HepG2 (cell line): ENCODE results near the gene DSCAML1. TPM values are rescaled to one million over a fixed set of nuclear protein-coding genes. Genes with fewer than 3 reads are reported as not detected.

ENCODE experiments used
- ATAC-seq: fragments of 200-7000 bp; cut with Tn5 transposase; 3 replicates; pipeline ENCODE4 v1.9.1; 2020; ENCODE audit warnings: mild to moderate bottlenecking, moderate library complexity
- BruUV-seq: library from RNA; stranded (reverse); fragments of 400-500 nt; replicated peaks from 2 replicates; lab custom pipeline; 2021; lab: Mats Ljungman, UMichigan
- CTCF ChIA-PET: fragments of 300-600 bp; formaldehyde crosslinking; extraction: SDS; loops from one replicate; lab custom pipeline; 2021; ENCODE audit warnings: low total read pairs, inconsistent platforms, low intra/inter-chr PET ratio; lab: Yijun Ruan, JAX
- POLR2A ChIA-PET: fragments of 350-600 bp; sonication (Branson Sonifier 250); formaldehyde crosslinking; loops from one replicate; lab custom pipeline; 2020; ENCODE audit warnings: antibody characterized with exemption, inconsistent platforms; lab: Yijun Ruan, JAX
- DNase-seq: peaks from one replicate; pipeline ENCODE4 v3.0.0-alpha.2; 2015; ENCODE audit warnings: low spot score
- FAIRE-seq: peaks from 3 replicates; lab custom pipeline; 2011; peaks lifted over from hg19 to GRCh38; lab: Jason Lieb, UNC
- H2AFZ ChIP-seq: one replicate; pipeline ENCODE4 v1.6.1; 2011; ENCODE audit warnings: low read length, inconsistent platforms
- H3K27ac ChIP-seq: fragments of 300-600 bp; 3 replicates; pipeline ENCODE4 v1.8.0; 2011; ENCODE audit warnings: mixed run types, mild to moderate bottlenecking, mixed read lengths, low read length, inconsistent platforms; ENCODE audit not compliant: insufficient read depth; ENCODE audit errors: extremely low read length
- H3K27me3 ChIP-seq, 2 experiments: fragments of 200-600 bp in 1 of 2; 2 replicates in 1 of 2; 3 replicates in 1 of 2; pipeline versions ENCODE4 v1.6.0 to v1.8.0; 2011; ENCODE audit warnings: low read length in 2 of 2, mild to moderate bottlenecking in 2 of 2, moderate library complexity in 2 of 2, inconsistent platforms in 1 of 2; ENCODE audit not compliant: insufficient read depth in 2 of 2, control insufficient read depth in 1 of 2
- H3K36me3 ChIP-seq, 2 experiments: fragments of 200-600 bp in 1 of 2; replicated peaks in 1 of 2; 2 replicates in 1 of 2; 3 replicates in 1 of 2; pipeline versions ENCODE4 v1.5.1 to v1.8.0; 2011; ENCODE audit warnings: low read length in 2 of 2, inconsistent platforms in 1 of 2; ENCODE audit not compliant: insufficient read depth in 2 of 2, control insufficient read depth in 1 of 2
- H3K4me1 ChIP-seq: 2 replicates; pipeline ENCODE4 v1.5.1; 2012; ENCODE audit warnings: low read length, inconsistent platforms; ENCODE audit not compliant: insufficient read depth
- H3K4me2 ChIP-seq: 2 replicates; pipeline ENCODE4 v1.6.0; 2011; ENCODE audit warnings: low read depth, low read length, inconsistent platforms
- H3K4me3 ChIP-seq, 3 experiments: fragments of 200-600 bp in 1 of 3; sonication (generic), shearing (Covaris generic) in 1 of 3; replicated peaks in 1 of 3; 2 replicates each; pipeline ENCODE4 v1.5.1; 2011 to 2016; ENCODE audit warnings: low read length in 3 of 3, inconsistent platforms in 2 of 3, low read depth in 2 of 3, mild to moderate bottlenecking in 2 of 3, control low read depth in 1 of 3, mixed read lengths in 1 of 3; ENCODE audit not compliant: insufficient read depth in 1 of 3
- H3K79me2 ChIP-seq: one replicate; pipeline ENCODE4 v1.6.1; 2011; ENCODE audit warnings: low read length, inconsistent platforms; ENCODE audit not compliant: insufficient read depth
- H3K9ac ChIP-seq: 2 replicates; pipeline ENCODE4 v1.6.0; 2011; ENCODE audit warnings: mild to moderate bottlenecking, low read depth, low read length, inconsistent platforms; ENCODE audit not compliant: insufficient read depth
- H3K9me3 ChIP-seq: 2 replicates; pipeline ENCODE4 v1.5.1; 2012; ENCODE audit warnings: mild to moderate bottlenecking, low read length
- H4K20me1 ChIP-seq: 2 replicates; pipeline ENCODE4 v1.6.0; 2011; ENCODE audit warnings: inconsistent platforms, mild to moderate bottlenecking, low read length, moderate library complexity; ENCODE audit not compliant: insufficient read depth
- ATRX ChIP-seq: sonication (generic); formaldehyde crosslinking; IDR thresholded peaks from 2 replicates; pipeline ENCODE4 v1.4.0; 2020; ENCODE audit warnings: missing genetic modification reagents, borderline replicate concordance
- BRCA1 ChIP-seq: sonication (generic); formaldehyde crosslinking; IDR thresholded peaks from 2 replicates; pipeline ENCODE4 v1.4.0; 2020; ENCODE audit warnings: missing genetic modification reagents
- DMTF1 ChIP-seq: sonication (generic); formaldehyde crosslinking; IDR thresholded peaks from 2 replicates; pipeline ENCODE4 v1.4.0; 2020; ENCODE audit warnings: mild to moderate bottlenecking, missing genetic modification reagents
- FOXK1 ChIP-seq: sonication (generic); formaldehyde crosslinking; IDR thresholded peaks from 2 replicates; pipeline ENCODE4 v1.4.0; 2020; ENCODE audit warnings: low read depth, missing genetic modification reagents, borderline replicate concordance
- GMEB2 ChIP-seq: IDR thresholded peaks from 2 replicates; pipeline ENCODE4 v1.6.1; 2016; ENCODE audit warnings: missing biosample characterization, missing genetic modification reagents, low read depth
- JUN ChIP-seq: sonication (generic); formaldehyde crosslinking; IDR thresholded peaks from 2 replicates; pipeline ENCODE4 v1.4.0; 2020; ENCODE audit warnings: mild to moderate bottlenecking, missing genetic modification reagents
- NBN ChIP-seq: fragments of 450-650 bp; conservative IDR thresholded peaks from 2 replicates; pipeline ENCODE4 v1.6.1; 2017
- NFIB ChIP-seq: sonication (generic); formaldehyde crosslinking; IDR thresholded peaks from 2 replicates; pipeline ENCODE4 v1.9.0; 2021; ENCODE audit warnings: missing genetic modification reagents, mild to moderate bottlenecking, borderline replicate concordance
- NR3C1 ChIP-seq: sonication (generic); formaldehyde crosslinking; IDR thresholded peaks from 2 replicates; pipeline ENCODE4 v1.4.0; 2020; ENCODE audit warnings: missing genetic modification reagents
- USF2 ChIP-seq, 2 experiments: sonication (generic) in 1 of 2; formaldehyde crosslinking in 1 of 2; IDR thresholded peaks; 2 replicates each; pipeline versions ENCODE4 v1.5.1 to v1.6.1; 2011 to 2020; ENCODE audit warnings: borderline replicate concordance in 1 of 2, low read depth in 1 of 2, low read length in 1 of 2, mild to moderate bottlenecking in 1 of 2, missing genetic modification reagents in 1 of 2, moderate library complexity in 1 of 2
- ZBTB25 ChIP-seq: IDR thresholded peaks from 2 replicates; pipeline ENCODE4 v1.6.1; 2018; ENCODE audit warnings: missing genetic modification reagents
- ZBTB38 ChIP-seq: sonication (generic); formaldehyde crosslinking; IDR thresholded peaks from 2 replicates; pipeline ENCODE4 v1.5.1; 2020; ENCODE audit warnings: mild to moderate bottlenecking, missing genetic modification reagents
- ZNF225 ChIP-seq: sonication (generic); formaldehyde crosslinking; IDR thresholded peaks from 2 replicates; pipeline ENCODE4 v1.4.0; 2020; ENCODE audit warnings: mild to moderate bottlenecking, missing genetic modification reagents
- ZNF30 ChIP-seq: sonication (generic); formaldehyde crosslinking; IDR thresholded peaks from 2 replicates; pipeline ENCODE4 v1.5.0; 2020; ENCODE audit warnings: mild to moderate bottlenecking, missing genetic modification reagents
- ZNF556 ChIP-seq: sonication (generic); formaldehyde crosslinking; IDR thresholded peaks from 2 replicates; pipeline ENCODE4 v1.4.0; 2020; ENCODE audit warnings: mild to moderate bottlenecking, missing genetic modification reagents, borderline replicate concordance
- ZNF570 ChIP-seq: sonication (generic); formaldehyde crosslinking; IDR thresholded peaks from 2 replicates; pipeline ENCODE4 v1.4.0; 2020; ENCODE audit warnings: mild to moderate bottlenecking, missing genetic modification reagents, borderline replicate concordance
- ZNF75D ChIP-seq: sonication (generic); formaldehyde crosslinking; IDR thresholded peaks from 2 replicates; pipeline ENCODE4 v1.8.1; 2023; ENCODE audit warnings: missing genetic modification reagents, mild to moderate bottlenecking, borderline replicate concordance
- WGBS: methylation state at CpG from one replicate; pipeline ENCODE4 v1.1.6; 2017; ENCODE audit warnings: low lambda C conversion rate; 5-methylcytosine and 5-hydroxymethylcytosine counted together
- in situ Hi-C: cut with HindIII; loops from 2 replicates; pipeline ENCODE4 v1.10.0; 2017; ENCODE audit warnings: low pct_unique_long_range_greater_than_20kb; ENCODE audit not compliant: extremely low pct_ligation_motif_present
- intact Hi-C: fragments of 100-400 bp; cut with micrococcal nuclease; formaldehyde crosslinking; loops from one replicate; pipeline ENCODE4 v1.10.0; 2022; ENCODE audit not compliant: unreplicated experiment
- polyA plus RNA-seq, 8 experiments: library from polyadenylated mRNA; depleted of rRNA in 3 of 8; stranded (reverse) in 7 of 8; unstranded in 1 of 8; fragments of >200 nt; fragmentation: Illumina TruSeq in 4 of 8; extraction: Trizol in 4 of 8; gene quantifications; 2 replicates each; pipeline versions ENCODE4 v1.2.1 to v1.2.3, GENCODE V29; 2011 to 2016; ENCODE audit warnings: low read depth in 4 of 8, missing spikeins in 1 of 8, mixed read lengths in 1 of 8; ENCODE audit not compliant: insufficient read depth in 1 of 8
- total RNA-seq, 5 experiments: library from RNA; depleted of rRNA; stranded (reverse); fragments of >200 nt; fragmentation: Illumina TruSeq; extraction: Trizol; gene quantifications; 2 replicates each; pipeline ENCODE4 v1.2.3, GENCODE V29; 2016; ENCODE audit warnings: low read depth in 1 of 5

Gene DSCAML1
- total and polyA plus RNA-seq, 2 of the 13 experiments (the other 11 are each of a cell fraction or from before 2014, with no cell fraction given), result 0.29 to 0.40 TPM

GRCh38 chr11:117433717-117434116 is 363.3 kb downstream of the DSCAML1 start (continued):
- no peak for TF ChIP-seq ZNF556 (CRISPR knock-in tag)

GRCh38 chr11:117431436-117431835 is 365.6 kb downstream of the DSCAML1 start:
- Histone ChIP-seq H2AFZ (no peak overlapping the region), H3K4me1 (no peaks in the 10 kb centered on the region), H3K9me3 (no peaks in the 10 kb centered on the region), H3K27ac (no peak overlapping the region), H3K27me3 (peaks cover 2 to 16% of the 10 kb centered on the region in 2 experiments; a peak in 4 of 5 replicates), H3K9ac (no peak overlapping the region), H3K36me3 (no peaks in the 10 kb centered on the region), H3K4me2 (no peak overlapping the region), H3K79me2 (no peaks in the 10 kb centered on the region), H4K20me1 (0 out of 2 replicates have a peak, but pooled peaks cover 3% of the 10 kb centered on the region), H3K4me3 (no peak overlapping the region)
- ChIA-PET POLR2A (no interaction called here), CTCF (no interaction called here)
- no peak for ATAC-seq
- no TSS peak for BruUV-seq
- FAIRE-seq, result no peak
- DNase-seq, result no peak
- intact Hi-C loops (no loop called here), in situ Hi-C loops (loop anchor here (25.0 kb wide), 1 partner anchor 506 kb away; the partner anchor contains the start of gene TMPRSS13)
- no CpG with 5 or more reads among the region's 7 CpGs for WGBS
- TF ChIP-seq NBN, result no peak
- TF ChIP-seq ATRX (CRISPR knock-in tag), result no peak
- no peak for TF ChIP-seq NR3C1 (CRISPR knock-in tag)
- no peak for TF ChIP-seq ZBTB25 (CRISPR knock-in tag)
- no peak for TF ChIP-seq ZNF225 (CRISPR knock-in tag)
- TF ChIP-seq NFIB (CRISPR knock-in tag), result no peak
- TF ChIP-seq JUN (CRISPR knock-in tag), result no peak
- no peak for TF ChIP-seq DMTF1 (CRISPR knock-in tag)
- no peak for TF ChIP-seq ZNF75D (CRISPR knock-in tag)
- TF ChIP-seq GMEB2 (CRISPR knock-in tag), result no peak
- TF ChIP-seq FOXK1 (CRISPR knock-in tag), result no peak
- TF ChIP-seq ZNF570 (CRISPR knock-in tag), result no peak
- no peak for TF ChIP-seq ZBTB38
- TF ChIP-seq ZNF30 (CRISPR knock-in tag), result no peak
- no peak for TF ChIP-seq BRCA1 (CRISPR knock-in tag)
- TF ChIP-seq USF2 (IDR thresholded peaks at IDR 0.05; ENCODE audit: low read depth, low read length), result no peak
- TF ChIP-seq USF2 (CRISPR knock-in tag; IDR thresholded peaks at IDR 0.05; ENCODE audit: borderline replicate concordance), result no peak
